GM12878 (cell line): ENCODE results near the gene CDH15. TPM values are rescaled to one million over a fixed set of nuclear protein-coding genes. Genes with fewer than 3 reads are reported as not detected.

Experiments used
- ASH2L ChIP-seq: fragments of 300-600, 200-600 bp; sonication (generic); IDR thresholded peaks from 2 replicates; pipeline ENCODE4 v1.6.1; 2017; ENCODE audit warnings: low read depth, mild to moderate bottlenecking, borderline replicate concordance
- CEBPZ ChIP-seq: fragments of 150-350 bp; IDR thresholded peaks from 2 replicates; pipeline ENCODE4 v1.6.1; 2016; ENCODE audit warnings: low read depth, low read length
- E2F8 ChIP-seq: fragments of 450-650 bp; IDR thresholded peaks from 2 replicates; pipeline ENCODE4 v1.6.1; 2018; ENCODE audit warnings: mild to moderate bottlenecking, low read depth, moderate library complexity; ENCODE audit not compliant: partially characterized antibody
- EED ChIP-seq: sonication (generic); IDR thresholded peaks from 2 replicates; pipeline ENCODE4 v1.6.1; 2016; ENCODE audit warnings: antibody characterized with exemption, low read depth
- GABPA ChIP-seq: IDR thresholded peaks from 2 replicates; pipeline ENCODE4 v1.6.1; 2014; ENCODE audit warnings: antibody characterized with exemption, low read depth, mild to moderate bottlenecking, inconsistent platforms
- HDAC2 ChIP-seq: fragments of 200-600 bp; sonication (generic); IDR thresholded peaks from 2 replicates; pipeline ENCODE4 v1.6.1; 2017
- MEF2B ChIP-seq: fragments of 450-650 bp; IDR thresholded peaks from 2 replicates; pipeline ENCODE4 v1.6.1; 2018; ENCODE audit warnings: mild to moderate bottlenecking, moderate library complexity; ENCODE audit not compliant: partially characterized antibody, poor library complexity, severe bottlenecking
- MYB ChIP-seq: fragments of 150-350 bp; IDR thresholded peaks from 2 replicates; pipeline ENCODE4 v1.6.1; 2014; ENCODE audit warnings: mild to moderate bottlenecking, low read depth, low read length, borderline replicate concordance
- NKRF ChIP-seq: fragments of 450-650 bp; conservative IDR thresholded peaks from 2 replicates; pipeline ENCODE4 v1.6.1; 2017; ENCODE audit warnings: mild to moderate bottlenecking, moderate library complexity
- PBX3 ChIP-seq: IDR thresholded peaks from 2 replicates; pipeline ENCODE4 v1.6.1; 2011; ENCODE audit warnings: mild to moderate bottlenecking, low read depth, low read length, moderate library complexity; ENCODE audit not compliant: insufficient replicate concordance
- POLR2AphosphoS5 ChIP-seq: IDR thresholded peaks from 2 replicates; pipeline ENCODE4 v1.6.1; 2011; ENCODE audit warnings: mild to moderate bottlenecking, low read length, inconsistent platforms
- RELB ChIP-seq: fragments of 450-650 bp; IDR thresholded peaks from 2 replicates; pipeline ENCODE4 v1.6.1; 2017; ENCODE audit warnings: low read depth, mild to moderate bottlenecking, moderate library complexity
- SPI1 ChIP-seq: IDR thresholded peaks from 2 replicates; pipeline ENCODE4 v1.6.1; 2011; ENCODE audit warnings: low read depth, mild to moderate bottlenecking, low read length, moderate library complexity, borderline replicate concordance; ENCODE audit not compliant: insufficient read depth
- TAF1 ChIP-seq: IDR thresholded peaks from 2 replicates; pipeline ENCODE4 v1.6.1; 2011; ENCODE audit warnings: mild to moderate bottlenecking, low read depth, low read length, borderline replicate concordance
- TBL1XR1 ChIP-seq: IDR thresholded peaks from 2 replicates; pipeline ENCODE4 v1.6.1; 2012; ENCODE audit warnings: low read depth, low read length, improper control_type of control experiment
- YBX1 ChIP-seq: fragments of 450-650 bp; IDR thresholded peaks from 2 replicates; pipeline ENCODE4 v1.6.1; 2016; ENCODE audit warnings: antibody characterized with exemption
- ZBED1 ChIP-seq: IDR thresholded peaks from 2 replicates; pipeline ENCODE4 v1.6.1; 2016; ENCODE audit warnings: borderline replicate concordance
- ZNF384 ChIP-seq: IDR thresholded peaks from 2 replicates; pipeline ENCODE4 v1.6.1; 2012; ENCODE audit warnings: low read depth, mild to moderate bottlenecking, low read length, improper control_type of control experiment, borderline replicate concordance
- polyA plus RNA-seq, 11 experiments: library from polyadenylated mRNA; depleted of rRNA in 4 of 11; unstranded in 6 of 11; stranded (reverse) in 5 of 11; fragments of >200 nt; fragmentation: Nextera tagmentation in 4 of 11; fragmentation: Illumina TruSeq in 1 of 11; extraction: Ambion mirVana in 4 of 11; extraction: Trizol in 1 of 11; gene quantifications; 1 replicate in 1 of 11; 2 replicates in 10 of 11; pipeline versions ENCODE4 v1.2.1 to v1.2.3, GENCODE V29; 2011 to 2016; ENCODE audit warnings: inconsistent platforms in 2 of 11, missing spikeins in 2 of 11, low read depth in 1 of 11
- total RNA-seq, 4 experiments: library from RNA; depleted of rRNA in 3 of 4; stranded (reverse); fragments of >200 nt in 3 of 4; fragmentation: Illumina TruSeq in 1 of 4; extraction: Trizol in 1 of 4; gene quantifications; 2 replicates each; pipeline versions ENCODE4 v1.2.1 to v1.2.3, GENCODE V29; 2013 to 2021

The CDH15 gene
- total and polyA plus RNA-seq, 10 of the 15 experiments (the other 5 are each of a cell fraction or from before 2014, with no cell fraction given) = 0.02 to 0.06 TPM; not detected in 8

GRCh38 chr16:89241187-89242007 is 69.8 kb downstream of the CDH15 start (continued):
- TF ChIP-seq PBX3 = no peak
- peak; percentile 43; the same call in 1 of the 2 replicates for TF ChIP-seq RELB
- no peak for TF ChIP-seq MEF2B
- no peak for TF ChIP-seq EED
- peak; percentile 98; the same call in 1 of the 2 replicates for TF ChIP-seq GABPA
- no peak for TF ChIP-seq MYB
- no peak for TF ChIP-seq ZNF384
- TF ChIP-seq SPI1 = no peak
- no peak for TF ChIP-seq ASH2L
- peak; percentile 85; the same call in 1 of the 2 replicates for TF ChIP-seq TAF1
- TF ChIP-seq E2F8 = peak; percentile 14
- TF ChIP-seq ZBED1 = no peak; the same call in 1 of the 2 replicates
- TF ChIP-seq TBL1XR1 = no peak
- peak; percentile 55 for TF ChIP-seq NKRF
- TF ChIP-seq CEBPZ = no peak
- peak; percentile 96 for TF ChIP-seq POLR2AphosphoS5
- TF ChIP-seq HDAC2 = no peak
- TF ChIP-seq YBX1 = no peak
